GM15510 (cell line): Measurements from ENCODE around the gene ZNF33A.

Source experiments
- POLR2A ChIP-seq: IDR thresholded peaks from 3 replicates; pipeline ENCODE4 v1.6.1; 2011; ENCODE audit warnings: borderline replicate concordance; ENCODE audit not compliant: insufficient read length; ENCODE audit errors: extremely low read depth

ZNF33A gene

GRCh38 chr10:38010119-38010903, at the start of gene ZNF33A:
Gene ZNF33A (plus strand): TSS chr10:38010675. CDS start chr10:38012342, 1,667 bp downstream.
- TF ChIP-seq POLR2A, result peak; percentile 74

DNA sequence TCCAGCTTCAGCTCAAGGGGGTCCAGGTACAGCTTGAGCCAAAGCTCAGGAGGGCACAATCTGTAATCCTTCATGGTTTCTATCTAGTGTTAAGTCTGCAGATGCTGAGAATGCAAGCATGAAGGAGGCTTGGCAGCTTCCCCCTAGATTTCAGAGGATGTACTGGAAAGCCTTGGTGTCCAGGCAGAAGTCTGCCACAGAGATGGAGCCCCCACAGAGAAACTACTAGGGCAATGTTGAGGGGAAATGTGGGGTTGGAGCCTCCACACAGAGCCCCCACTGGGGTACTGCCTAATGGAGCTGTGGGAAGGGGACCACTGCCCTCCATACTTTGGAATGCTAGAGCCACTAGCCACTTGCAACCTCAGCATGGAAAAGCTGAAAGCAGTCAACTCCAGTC, 45.5 kb upstream of the ZNF33A start:
- no peak for TF ChIP-seq POLR2A

DNA sequence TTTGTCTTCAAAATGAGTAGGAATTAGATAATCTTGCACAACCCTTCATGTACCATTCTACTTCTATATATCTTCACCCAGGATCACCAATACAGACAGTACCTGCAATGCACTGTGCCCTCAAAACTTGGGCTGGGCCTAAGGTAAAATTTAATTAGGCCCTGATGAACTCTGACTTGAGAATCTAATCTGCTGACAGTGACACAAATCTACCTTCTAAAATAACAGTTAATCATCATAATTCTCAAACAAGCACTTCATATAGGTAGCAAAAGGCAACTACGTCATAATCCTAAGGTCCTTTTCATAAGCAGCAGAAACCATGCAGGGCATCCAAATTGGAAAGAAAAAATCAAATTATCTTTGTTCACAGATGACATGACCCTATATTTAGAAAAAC, 38.1 kb upstream of the ZNF33A start:
- TF ChIP-seq POLR2A, result no peak

- no peak for TF ChIP-seq POLR2A
Observed at GRCh38 chr10:37975401-37975991, 35.0 kb upstream of the ZNF33A start.

GRCh38 chr10:37976091-37976879, 34.2 kb upstream of the ZNF33A start, which contains the start of gene ZNF25:
Gene ZNF25 (minus strand): TSS chr10:37976647. CDS start chr10:37971722, 4,925 bp downstream.
- peak; percentile 63 for TF ChIP-seq POLR2A

GRCh38 chr10:37976880-37977203, 33.6 kb upstream of the ZNF33A start:
- no peak for TF ChIP-seq POLR2A

- no peak for TF ChIP-seq POLR2A
Observed at GRCh38 chr10:37991655-37992054, 18.8 kb upstream of the ZNF33A start.

DNA sequence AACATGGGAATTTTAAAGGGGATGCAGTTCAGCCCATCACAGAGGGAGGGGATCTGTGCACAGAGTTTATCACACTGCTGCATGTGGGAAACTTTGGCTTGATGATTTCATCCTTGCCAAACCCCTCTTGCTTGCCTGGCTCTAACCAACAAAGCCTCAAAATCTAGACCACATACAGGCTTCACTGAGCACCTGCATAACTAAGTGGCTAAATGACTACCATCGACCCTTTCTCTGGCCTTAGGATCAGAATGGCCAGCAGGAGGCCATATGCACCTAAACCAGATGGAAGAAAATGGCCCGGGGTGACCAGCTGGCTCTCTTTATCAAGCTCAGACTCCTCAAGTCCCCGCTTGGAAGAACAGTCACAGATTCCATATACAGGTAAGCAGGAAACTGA, 18.4 kb upstream of the ZNF33A start:
- no peak for TF ChIP-seq POLR2A

GRCh38 chr10:38003026-38003425, 7.4 kb upstream of the ZNF33A start:
- TF ChIP-seq POLR2A, result no peak

- TF ChIP-seq POLR2A, result no peak
Observed at GRCh38 chr10:38003588-38003987, 6.9 kb upstream of the ZNF33A start.

- no peak for TF ChIP-seq POLR2A
Observed at GRCh38 chr10:38007551-38007950, 2.9 kb upstream of the ZNF33A start.

- no peak for TF ChIP-seq POLR2A
Observed at GRCh38 chr10:38007991-38008390, 2.5 kb upstream of the ZNF33A start.

- TF ChIP-seq POLR2A, result no peak
Observed at GRCh38 chr10:38016354-38016753, 5.9 kb downstream of the ZNF33A start.

DNA sequence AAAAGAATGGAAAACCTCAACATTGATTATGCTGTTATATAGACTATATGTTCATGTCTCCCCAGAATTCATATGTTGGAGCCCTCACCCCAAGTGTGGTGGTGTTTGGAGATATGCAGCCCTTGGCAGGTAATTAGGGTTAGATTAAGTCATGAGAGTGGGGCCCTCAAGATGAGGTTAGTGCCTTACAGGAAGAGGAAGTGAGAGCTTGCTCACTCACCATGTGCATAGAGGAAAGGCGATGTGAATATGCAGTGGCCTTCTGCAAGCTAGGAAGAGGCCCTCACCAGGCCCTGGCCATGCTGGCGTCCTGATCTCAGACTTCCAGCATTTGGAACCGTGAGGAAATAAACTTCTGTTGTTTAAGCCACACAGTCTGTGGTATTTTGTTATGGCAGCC, 14.8 kb downstream of the ZNF33A start:
- no peak for TF ChIP-seq POLR2A

- no peak for TF ChIP-seq POLR2A
Observed at GRCh38 chr10:38027986-38028385, 17.5 kb downstream of the ZNF33A start.

DNA sequence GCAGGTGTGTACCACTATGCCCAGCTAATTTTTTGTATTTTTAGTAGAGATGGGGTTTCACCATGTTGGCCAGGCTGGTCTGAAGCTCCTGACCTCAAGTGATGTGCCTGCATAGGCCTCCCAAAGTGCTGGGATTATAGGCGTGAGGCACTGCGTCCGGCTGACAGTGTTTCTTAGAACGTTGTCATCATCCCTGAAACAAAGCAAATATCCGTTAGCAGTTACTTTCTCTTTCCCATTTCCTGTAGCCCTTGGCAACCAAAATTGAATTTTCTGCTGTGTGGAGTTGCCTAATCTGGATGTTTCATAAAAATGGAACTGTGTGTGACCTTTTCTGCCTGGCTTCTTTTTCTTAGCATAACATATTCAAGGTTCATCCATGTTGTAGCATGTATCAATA, 22.4 kb downstream of the ZNF33A start:
- no peak for TF ChIP-seq POLR2A

DNA sequence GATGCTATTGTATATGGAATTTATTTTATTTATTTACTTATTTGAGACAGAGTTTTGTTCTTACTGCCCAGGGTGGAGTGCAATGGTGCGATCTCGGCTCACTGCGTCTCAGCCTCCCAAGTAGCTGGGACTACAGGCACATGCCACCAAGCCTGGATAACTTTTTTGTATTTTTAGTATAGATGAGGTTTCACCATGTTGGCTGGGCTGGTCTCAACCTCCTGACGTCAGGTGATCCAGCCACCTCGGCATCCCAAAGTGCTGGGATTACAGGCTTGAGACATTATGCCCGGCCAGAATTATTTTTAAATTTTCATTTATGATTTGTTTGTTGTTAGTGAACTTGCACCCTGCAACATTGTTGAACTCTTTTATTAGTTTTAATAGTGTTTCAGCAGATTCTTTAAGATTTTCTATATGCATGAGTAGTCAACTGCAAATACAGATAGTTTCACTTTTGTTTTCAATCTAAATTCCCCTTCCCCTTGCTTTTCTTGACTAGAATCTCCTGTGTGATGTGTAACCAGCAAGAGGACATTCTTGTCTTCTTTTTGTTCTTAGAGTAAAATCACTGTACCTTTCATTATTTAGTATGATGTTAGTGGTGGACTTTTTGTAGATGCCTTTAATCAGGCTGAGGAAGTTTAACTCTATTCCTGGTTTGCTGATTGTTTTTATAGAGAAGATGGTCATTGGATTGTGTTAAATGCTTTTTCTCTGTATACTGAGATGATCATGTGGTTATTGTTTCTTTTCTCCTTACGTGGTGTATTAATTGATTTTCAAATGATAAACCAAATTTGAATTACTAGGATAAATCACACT, 27.8 kb downstream of the ZNF33A start:
- no peak for TF ChIP-seq POLR2A
